Karpas-422 (cell line): Measurements from ENCODE around the gene NAA38. TPM values are rescaled to one million over a fixed set of nuclear protein-coding genes. Genes with fewer than 3 reads are reported as not detected.
A peak's percentile ranks its signal among the peaks of the same experiment; 100 is the strongest.
"Not testable (repeated sequence)": the region's sequence is repeated elsewhere in the genome, so short reads cannot be mapped to it uniquely, and the experiment has no call there.

Experiments
- DNase-seq: peaks from one replicate; pipeline ENCODE4 v3.0.0-alpha.2; 2015
- H2AFZ ChIP-seq: fragments of 200-600 bp; sonication (generic); 2 replicates; pipeline ENCODE4 v1.6.1; 2014; ENCODE audit warnings: antibody characterized with exemption, low read length, mixed read lengths
- H3K27ac ChIP-seq: fragments of 200-600 bp; sonication (generic); 2 replicates; pipeline ENCODE4 v1.5.1; 2014; ENCODE audit warnings: mild to moderate bottlenecking, low read length, moderate library complexity
- H3K27me3 ChIP-seq: fragments of 200-600 bp; sonication (generic); 2 replicates; pipeline ENCODE4 v1.6.1; 2014; ENCODE audit warnings: low read length, mixed read lengths
- H3K36me3 ChIP-seq: fragments of 200-600 bp; sonication (generic); 2 replicates; pipeline ENCODE4 v1.6.1; 2014; ENCODE audit warnings: low read length, mixed read lengths; ENCODE audit not compliant: insufficient read depth
- H3K4me1 ChIP-seq: fragments of 200-600 bp; sonication (generic); 2 replicates; pipeline ENCODE4 v1.6.1; 2014; ENCODE audit warnings: mild to moderate bottlenecking, low read length, mixed read lengths
- H3K4me2 ChIP-seq: fragments of 200-600 bp; sonication (generic); 2 replicates; pipeline ENCODE4 v1.6.1; 2014; ENCODE audit warnings: low read length, low read depth, mild to moderate bottlenecking; ENCODE audit not compliant: poor library complexity, severe bottlenecking
- H3K4me3 ChIP-seq: fragments of 200-600 bp; sonication (generic); 2 replicates; pipeline ENCODE4 v1.5.1; 2014; ENCODE audit warnings: mild to moderate bottlenecking, antibody characterized with exemption, low read length, mixed read lengths
- H3K79me2 ChIP-seq: fragments of 200-600 bp; sonication (generic); 2 replicates; pipeline ENCODE4 v1.6.1; 2014; ENCODE audit warnings: mild to moderate bottlenecking, low read length, mixed read lengths
- H3K9ac ChIP-seq: fragments of 200-600 bp; sonication (generic); 2 replicates; pipeline ENCODE4 v1.6.0; 2014; ENCODE audit warnings: low read length
- H3K9me2 ChIP-seq: fragments of 200-600 bp; sonication (generic), shearing (Covaris generic); replicated peaks from 2 replicates; pipeline ENCODE4 v1.6.0; 2014; ENCODE audit warnings: mild to moderate bottlenecking, low read length, moderate library complexity; ENCODE audit not compliant: insufficient read depth
- H3K9me3 ChIP-seq: fragments of 300-700, 200-600 bp; sonication (generic); 2 replicates; pipeline ENCODE4 v1.6.1; 2014; ENCODE audit warnings: low read length, mixed read lengths
- H4K20me1 ChIP-seq: fragments of 200-600 bp; sonication (generic); 2 replicates; pipeline ENCODE4 v1.6.1; 2014; ENCODE audit warnings: mild to moderate bottlenecking, antibody characterized with exemption, low read length, low read depth; ENCODE audit not compliant: insufficient read depth
- total RNA-seq: library from RNA; depleted of rRNA; stranded (reverse); fragments of >200 nt; shearing (Covaris generic); gene quantifications from 2 replicates; pipeline ENCODE4 v1.2.3, GENCODE V29; 2014; ENCODE audit warnings: low replicate concordance

The NAA38 gene
- total RNA-seq, 1 experiment from 2014 or later: 321 TPM

- no peaks in the 10 kb centered on the region for H3K27me3 ChIP-seq
- peaks cover 11% of the 10 kb centered on the region; the same call in 1 of the 2 replicates for H3K36me3 ChIP-seq
- H2AFZ ChIP-seq: no peak overlapping the region
- H3K4me3 ChIP-seq: no peak overlapping the region
- DNase-seq: no peak
- no peaks in the 10 kb centered on the region for H4K20me1 ChIP-seq
- H3K27ac ChIP-seq: peak overlapping the region; percentile 42
- peak overlapping the region; percentile 9 for H3K4me2 ChIP-seq
- peaks cover 3% of the 10 kb centered on the region; the same call in 1 of the 2 replicates for H3K79me2 ChIP-seq
- no peaks in the 10 kb centered on the region for H3K9me3 ChIP-seq
- no peak overlapping the region for H3K9ac ChIP-seq
- H3K9me2 ChIP-seq: no peaks in the 10 kb centered on the region
- H3K4me1 ChIP-seq: peaks cover 32% of the 10 kb centered on the region
Observed at GRCh38 chr17:7875804-7876370, 18.5 kb upstream of the NAA38 start.

- H3K4me3 ChIP-seq: no peak overlapping the region
- H3K9me2 ChIP-seq: no peaks in the 10 kb centered on the region
- H3K27ac ChIP-seq: no peak overlapping the region
- H2AFZ ChIP-seq: no peak overlapping the region
- H3K79me2 ChIP-seq: peaks cover 3% of the 10 kb centered on the region; the same call in 1 of the 2 replicates
- H3K4me2 ChIP-seq: no peak overlapping the region
- H4K20me1 ChIP-seq: no peaks in the 10 kb centered on the region
- H3K9ac ChIP-seq: no peak overlapping the region
- H3K27me3 ChIP-seq: no peaks in the 10 kb centered on the region
- H3K4me1 ChIP-seq: peaks cover 15% of the 10 kb centered on the region
- peaks cover 8% of the 10 kb centered on the region; the same call in 1 of the 2 replicates for H3K36me3 ChIP-seq
- H3K9me3 ChIP-seq: no peaks in the 10 kb centered on the region
- DNase-seq: no peak
Observed at GRCh38 chr17:7873051-7873450, 15.7 kb upstream of the NAA38 start.

- Histone ChIP-seq H3K9ac (no peak overlapping the region), H3K4me3 (no peak overlapping the region), H3K27ac (no peak overlapping the region), H3K4me1 (peaks cover 11% of the 10 kb centered on the region), H3K36me3 (peaks cover 5% of the 10 kb centered on the region), H3K9me2 (no peaks in the 10 kb centered on the region), H3K27me3 (no peaks in the 10 kb centered on the region), H3K4me2 (no peak overlapping the region), H3K79me2 (no peaks in the 10 kb centered on the region), H2AFZ (no peak overlapping the region), H3K9me3 (no peaks in the 10 kb centered on the region), H4K20me1 (no peaks in the 10 kb centered on the region)
- no peak for DNase-seq
Observed at GRCh38 chr17:7867881-7868329, 10.5 kb upstream of the NAA38 start.

GRCh38 chr17:7864995-7865650 is 7.8 kb upstream of the NAA38 start:
- Histone ChIP-seq H4K20me1 (no peaks in the 10 kb centered on the region), H3K27me3 (no peaks in the 10 kb centered on the region), H3K27ac (no peak overlapping the region), H3K36me3 (peaks cover 5% of the 10 kb centered on the region), H3K4me2 (no peak overlapping the region), H3K9me2 (no peaks in the 10 kb centered on the region), H3K79me2 (no peaks in the 10 kb centered on the region; the same call in 1 of the 2 replicates), H3K9ac (no peak overlapping the region), H2AFZ (no peak overlapping the region), H3K4me3 (no peak overlapping the region), H3K4me1 (peaks cover 14% of the 10 kb centered on the region), H3K9me3 (no peaks in the 10 kb centered on the region)
- DNase-seq: no peak

- not testable (repeated sequence) for DNase-seq, H3K9me2 ChIP-seq, H4K20me1 ChIP-seq, H3K79me2 ChIP-seq, H3K4me2 ChIP-seq, H3K4me3 ChIP-seq, H3K9ac ChIP-seq, H2AFZ ChIP-seq, H3K27me3 ChIP-seq, H3K27ac ChIP-seq, H3K9me3 ChIP-seq, H3K36me3 ChIP-seq
- peaks cover 17% of the 10 kb centered on the region for H3K4me1 ChIP-seq
Observed at GRCh38 chr17:7864384-7864783, 7.0 kb upstream of the NAA38 start.

- H3K36me3 ChIP-seq: peaks cover 5% of the 10 kb centered on the region
- DNase-seq: peak; percentile 84
- no peaks in the 10 kb centered on the region for H3K9me2 ChIP-seq
- H4K20me1 ChIP-seq: no peaks in the 10 kb centered on the region
- H2AFZ ChIP-seq: no peak overlapping the region
- H3K9ac ChIP-seq: peak overlapping the region; percentile 40; the same call in 1 of the 2 replicates
- peak overlapping the region; percentile 68 for H3K4me2 ChIP-seq
- peaks cover 14% of the 10 kb centered on the region for H3K79me2 ChIP-seq
- H3K9me3 ChIP-seq: no peaks in the 10 kb centered on the region
- peak overlapping the region; percentile 63 for H3K27ac ChIP-seq
- peak overlapping the region; percentile 5; the same call in 1 of the 2 replicates for H3K4me3 ChIP-seq
- H3K4me1 ChIP-seq: peaks cover 32% of the 10 kb centered on the region
- H3K27me3 ChIP-seq: no peaks in the 10 kb centered on the region
Observed at GRCh38 chr17:7862692-7863437, 5.5 kb upstream of the NAA38 start.

- Histone ChIP-seq H3K9me3 (no peaks in the 10 kb centered on the region), H3K27me3 (no peaks in the 10 kb centered on the region), H3K36me3 (no peaks in the 10 kb centered on the region), H4K20me1 (no peaks in the 10 kb centered on the region), H3K27ac (no peak overlapping the region), H2AFZ (no peak overlapping the region), H3K79me2 (peaks cover 18% of the 10 kb centered on the region), H3K4me2 (peak overlapping the region; percentile 91), H3K9ac (peak overlapping the region; percentile 84; the same call in 1 of the 2 replicates), H3K4me3 (no peak overlapping the region), H3K4me1 (peaks cover 52% of the 10 kb centered on the region), H3K9me2 (no peaks in the 10 kb centered on the region)
- DNase-seq: no peak
Observed at GRCh38 chr17:7859028-7859427, 1.7 kb upstream of the NAA38 start.

GRCh38 chr17:7858522-7858810 is 1.1 kb upstream of the NAA38 start:
- H2AFZ ChIP-seq: no peak overlapping the region
- H3K9me3 ChIP-seq: no peaks in the 10 kb centered on the region
- no peak overlapping the region for H3K27ac ChIP-seq
- H3K79me2 ChIP-seq: peaks cover 18% of the 10 kb centered on the region
- H3K36me3 ChIP-seq: no peaks in the 10 kb centered on the region
- peaks cover 46% of the 10 kb centered on the region for H3K4me1 ChIP-seq
- peak overlapping the region; percentile 91 for H3K4me2 ChIP-seq
- no peaks in the 10 kb centered on the region for H3K27me3 ChIP-seq
- DNase-seq: no peak
- peak overlapping the region; percentile 76 for H3K4me3 ChIP-seq
- no peaks in the 10 kb centered on the region for H4K20me1 ChIP-seq
- no peaks in the 10 kb centered on the region for H3K9me2 ChIP-seq
- peak overlapping the region; percentile 84 for H3K9ac ChIP-seq
